HCT116 (cell line): ENCODE data around the gene DCHS2. TPM values are rescaled to one million over a fixed set of nuclear protein-coding genes. Genes with fewer than 3 reads are reported as not detected.

Experiments used
- ATAC-seq: fragments of 200-7000 bp; cut with Tn5 transposase; 2 replicates; pipeline ENCODE4 v1.9.1; 2020; ENCODE audit warnings: mild to moderate bottlenecking, moderate library complexity
- BruUV-seq: library from RNA; stranded (reverse); fragments of 400-500 nt; replicated peaks from 2 replicates; lab custom pipeline; 2021; lab: Mats Ljungman, UMichigan
- CTCF ChIA-PET: fragments of 300-600 bp; sonication (Branson Sonifier 250); formaldehyde crosslinking; loops from one replicate; lab custom pipeline; 2021; ENCODE audit warnings: antibody characterized with exemption; lab: Charles Lee
- POLR2A ChIA-PET: fragments of 300-600, 350-600 bp; sonication (Branson Sonifier 250); formaldehyde crosslinking; loops from one replicate; lab custom pipeline; 2021; ENCODE audit warnings: antibody characterized with exemption; lab: Charles Lee
- RAD21 ChIA-PET, 2 experiments: fragments of 300-600 bp; sonication (Branson Sonifier 250); formaldehyde crosslinking; loops; one replicate each; lab custom pipeline; 2023; ENCODE audit warnings: low total read pairs in 2 of 2; ENCODE audit not compliant: uncharacterized antibody in 2 of 2, unreplicated experiment in 2 of 2, low non-redundant PET in 1 of 2; lab: Charles Lee
- DNase-seq: peaks from one replicate; pipeline ENCODE4 v3.0.0-alpha.2; 2010; ENCODE audit warnings: low read depth, low spot score
- H2AFZ ChIP-seq: fragments of 200-600 bp; shearing (Covaris generic), sonication (generic); 2 replicates; pipeline ENCODE4 v1.6.1; 2017; ENCODE audit warnings: low read depth, mixed run types, mixed read lengths, antibody characterized with exemption, low read length; ENCODE audit not compliant: poor library complexity, severe bottlenecking
- H3K27ac ChIP-seq: 2 replicates; pipeline ENCODE4 v1.5.1; 2012; ENCODE audit warnings: low read depth, low read length
- H3K27me3 ChIP-seq: fragments of 200-600 bp; sonication (generic); 2 replicates; pipeline ENCODE4 v1.6.1; 2016; ENCODE audit warnings: mixed run types, low read length, mixed read lengths; ENCODE audit not compliant: insufficient read depth
- H3K36me3 ChIP-seq, 2 experiments: fragments of 200-500 bp in 1 of 2; fragments of 200-600 bp in 1 of 2; sonication (Bioruptor generic) in 1 of 2; sonication (generic) in 1 of 2; 2 replicates each; pipeline versions ENCODE4 v1.5.1 to v1.6.1; 2014 to 2016; ENCODE audit warnings: low read length in 2 of 2, inconsistent platforms in 1 of 2, mixed read lengths in 1 of 2, mixed run types in 1 of 2; ENCODE audit not compliant: insufficient read depth in 2 of 2, control insufficient read depth in 1 of 2
- H3K4me1 ChIP-seq, 2 experiments: fragments of 200-600 bp in 1 of 2; sonication (generic) in 1 of 2; 2 replicates each; pipeline versions ENCODE4 v1.5.1 to v1.6.1; 2012 to 2017; ENCODE audit warnings: low read length in 2 of 2, inconsistent platforms in 1 of 2, mild to moderate bottlenecking in 1 of 2, mixed read lengths in 1 of 2, mixed run types in 1 of 2, moderate library complexity in 1 of 2; ENCODE audit not compliant: insufficient read depth in 2 of 2, control insufficient read depth in 1 of 2
- H3K4me2 ChIP-seq: fragments of 200-600 bp; sonication (generic); 2 replicates; pipeline ENCODE4 v1.6.1; 2017; ENCODE audit warnings: mixed run types, low read length, mixed read lengths
- H3K4me3 ChIP-seq, 2 experiments: fragments of 200-600 bp in 1 of 2; sonication (generic) in 1 of 2; replicated peaks in 1 of 2; 2 replicates each; pipeline ENCODE4 v1.5.1; 2011 to 2016; ENCODE audit warnings: low read length in 2 of 2, control low read depth in 1 of 2, low read depth in 1 of 2, mild to moderate bottlenecking in 1 of 2, mixed read lengths in 1 of 2, mixed run types in 1 of 2
- H3K79me2 ChIP-seq: fragments of 200-600 bp; sonication (generic); 2 replicates; pipeline ENCODE4 v1.6.1; 2017; ENCODE audit warnings: mild to moderate bottlenecking, mixed run types, low read length, moderate library complexity, mixed read lengths; ENCODE audit not compliant: insufficient read depth
- H3K9ac ChIP-seq: fragments of 200-600 bp; sonication (generic); 2 replicates; pipeline ENCODE4 v1.6.1; 2016; ENCODE audit warnings: low read length, mixed read lengths
- H3K9me2 ChIP-seq: fragments of 200-600 bp; sonication (generic), shearing (Covaris generic); 2 replicates; pipeline ENCODE4 v1.6.1; 2017; ENCODE audit warnings: mixed run types, mild to moderate bottlenecking, moderate library complexity; ENCODE audit not compliant: insufficient read depth
- H3K9me3 ChIP-seq, 2 experiments: fragments of 200-500 bp in 1 of 2; fragments of 200-600 bp in 1 of 2; sonication (Bioruptor generic) in 1 of 2; sonication (generic) in 1 of 2; 2 replicates each; pipeline ENCODE4 v1.6.1; 2014 to 2017; ENCODE audit warnings: low read length in 2 of 2, mixed read lengths in 2 of 2, inconsistent platforms in 1 of 2, low read depth in 1 of 2, mild to moderate bottlenecking in 1 of 2, mixed run types in 1 of 2, moderate library complexity in 1 of 2; ENCODE audit not compliant: control insufficient read depth in 1 of 2, insufficient read depth in 1 of 2
- H4K20me1 ChIP-seq: fragments of 200-600 bp; sonication (generic), shearing (Covaris generic); 2 replicates; pipeline ENCODE4 v1.6.1; 2017; ENCODE audit warnings: mixed run types, mild to moderate bottlenecking, moderate library complexity; ENCODE audit not compliant: insufficient read depth
- CBX3 ChIP-seq: IDR thresholded peaks from 2 replicates; pipeline ENCODE4 v1.6.1; 2012; ENCODE audit warnings: low read depth
- CEBPB ChIP-seq: IDR thresholded peaks from 2 replicates; pipeline ENCODE4 v1.6.1; 2012; ENCODE audit warnings: low read depth
- EGR1 ChIP-seq: IDR thresholded peaks from 2 replicates; pipeline ENCODE4 v1.6.1; 2012; ENCODE audit warnings: low read depth
- ELF1 ChIP-seq: IDR thresholded peaks from 2 replicates; pipeline ENCODE4 v1.6.1; 2012; ENCODE audit warnings: low read depth, borderline replicate concordance
- EZH2 ChIP-seq: fragments of 200-600 bp; sonication (generic); IDR thresholded peaks from 2 replicates; pipeline ENCODE4 v1.6.1; 2017; ENCODE audit warnings: antibody characterized with exemption, mixed run types
- EZH2phosphoT487 ChIP-seq: fragments of 200-600 bp; IDR thresholded peaks from 2 replicates; pipeline ENCODE4 v1.6.1; 2018; ENCODE audit warnings: antibody characterized with exemption, borderline replicate concordance
- FOSL1 ChIP-seq: IDR thresholded peaks from 2 replicates; pipeline ENCODE4 v1.6.1; 2012; ENCODE audit warnings: low read depth
- POLR2A ChIP-seq: IDR thresholded peaks from 2 replicates; pipeline ENCODE4 v1.7.0; 2011; ENCODE audit warnings: borderline replicate concordance; ENCODE audit not compliant: insufficient read depth, insufficient read length; ENCODE audit errors: extremely low read depth
- POLR2AphosphoS5 ChIP-seq: IDR thresholded peaks from 2 replicates; pipeline ENCODE4 v1.6.1; 2011; ENCODE audit warnings: mild to moderate bottlenecking, low read depth, low read length, moderate library complexity
- SP1 ChIP-seq: IDR thresholded peaks from 2 replicates; pipeline ENCODE4 v1.6.1; 2012; ENCODE audit warnings: low read depth
- TCF7L2 ChIP-seq: IDR thresholded peaks from 2 replicates; pipeline ENCODE4 v1.7.0; 2011; ENCODE audit warnings: borderline replicate concordance, inconsistent platforms; ENCODE audit not compliant: insufficient read depth, insufficient read length; ENCODE audit errors: extremely low read depth
- ZFX ChIP-seq: fragments of 450-650 bp; IDR thresholded peaks from 2 replicates; pipeline ENCODE4 v1.6.1; 2017
- ZNF274 ChIP-seq: fragments of 200-500 bp; sonication (Bioruptor generic); IDR thresholded peaks from 2 replicates; pipeline ENCODE4 v1.6.1; 2014; ENCODE audit warnings: mild to moderate bottlenecking, low read depth, low read length, inconsistent platforms
- intact Hi-C: fragments of 100-400 bp; cut with micrococcal nuclease; formaldehyde crosslinking; loops from 2 replicates; pipeline ENCODE4 v1.10.0; 2022
- total RNA-seq: library from RNA; stranded (reverse); gene quantifications from one replicate; pipeline ENCODE4 v1.2.1, GENCODE V29; 2021; ENCODE audit not compliant: unreplicated experiment
- TF ChIP-seq, protein P1 (sequence below), 3 experiments: fragments of 200-600 bp in 1 of 3; sonication (generic) in 1 of 3; IDR thresholded peaks in 2 of 3; conservative IDR thresholded peaks in 1 of 3; 2 replicates each; pipeline ENCODE4 v1.5.1; 2012 to 2017; ENCODE audit warnings: low read depth in 2 of 3, low read length in 2 of 3, antibody characterized with exemption in 1 of 3, borderline replicate concordance in 1 of 3, control low read depth in 1 of 3, mild to moderate bottlenecking in 1 of 3, mixed read lengths in 1 of 3, mixed run types in 1 of 3, moderate library complexity in 1 of 3; ENCODE audit not compliant: insufficient read depth in 1 of 3

The DCHS2 gene
- total RNA-seq, 1 experiment from 2014 or later: 0.05 TPM

GRCh38 chr4:154526151-154526550 is 34.6 kb upstream of the DCHS2 start:
- CTCF ChIA-PET: no interaction called here
- no peaks in the 10 kb centered on the region for H3K79me2 ChIP-seq
- 0 out of 4 replicates have a peak, but pooled peaks cover 0 to 3% of the 10 kb centered on the region in 2 experiments for H3K4me1 ChIP-seq
- DNase-seq (no peak), ATAC-seq (no peak)
- H3K36me3 ChIP-seq: no peaks in the 10 kb centered on the region
- H3K27ac ChIP-seq: no peak overlapping the region
- BruUV-seq: no TSS peak
- H3K4me3 ChIP-seq: no peak overlapping the region
- no peaks in the 10 kb centered on the region for H3K27me3 ChIP-seq
- RAD21 ChIA-PET: no interaction called here
- no peaks in the 10 kb centered on the region for H3K9me2 ChIP-seq
- POLR2A ChIA-PET: no interaction called here
- H4K20me1 ChIP-seq: no peaks in the 10 kb centered on the region
- no peak overlapping the region for H3K4me2 ChIP-seq
- TF ChIP-seq POLR2A (no peak), EGR1 (no peak), SP1 (no peak), CBX3 (no peak), EZH2phosphoT487 (no peak), ZFX (no peak), TCF7L2 (no peak), POLR2AphosphoS5 (no peak), FOSL1 (no peak), CEBPB (no peak), ZNF274 (no peak)
- no peak overlapping the region for H2AFZ ChIP-seq
- intact Hi-C loops: no loop called here
- no peak overlapping the region for H3K9ac ChIP-seq
- no peaks in the 10 kb centered on the region for H3K9me3 ChIP-seq

DNA sequence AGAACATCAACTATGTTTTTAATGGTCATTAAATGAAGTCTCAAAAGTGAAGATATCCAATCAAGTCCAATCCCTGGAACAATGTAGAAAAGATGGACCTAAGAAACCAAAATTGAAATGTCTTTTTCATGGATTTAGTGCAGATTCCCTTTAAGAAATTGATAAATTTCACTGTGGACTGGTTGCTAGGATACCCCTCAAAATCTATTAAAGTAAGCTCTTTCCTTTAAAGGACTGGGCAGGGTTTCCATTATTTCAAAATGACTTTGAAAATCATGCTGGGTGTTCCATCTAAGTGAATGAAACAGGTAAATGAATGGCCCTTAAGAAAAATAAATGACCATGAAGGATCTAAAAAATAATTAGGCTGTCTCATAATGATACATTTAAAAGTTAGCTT is 30.0 kb upstream of the DCHS2 start:
- no peaks in the 10 kb centered on the region for H3K36me3 ChIP-seq
- H3K9me3 ChIP-seq: no peaks in the 10 kb centered on the region
- H3K4me3 ChIP-seq: no peak overlapping the region
- no peak overlapping the region for H2AFZ ChIP-seq
- H3K27ac ChIP-seq: no peak overlapping the region
- POLR2A ChIA-PET: no interaction called here
- intact Hi-C loops: no loop called here
- RAD21 ChIA-PET: interaction anchor here in 1 of 2 experiments (0.7 kb wide), 1 partner anchor 1876 kb away, joined by 3 read pairs; no protein-coding TSS in a partner anchor
- TF ChIP-seq CEBPB: no peak
- TF ChIP-seq FOSL1: no peak
- no peak for TF ChIP-seq ELF1
- no peak for TF ChIP-seq EZH2
- no peak for TF ChIP-seq EZH2phosphoT487
- TF ChIP-seq, protein P1, sequence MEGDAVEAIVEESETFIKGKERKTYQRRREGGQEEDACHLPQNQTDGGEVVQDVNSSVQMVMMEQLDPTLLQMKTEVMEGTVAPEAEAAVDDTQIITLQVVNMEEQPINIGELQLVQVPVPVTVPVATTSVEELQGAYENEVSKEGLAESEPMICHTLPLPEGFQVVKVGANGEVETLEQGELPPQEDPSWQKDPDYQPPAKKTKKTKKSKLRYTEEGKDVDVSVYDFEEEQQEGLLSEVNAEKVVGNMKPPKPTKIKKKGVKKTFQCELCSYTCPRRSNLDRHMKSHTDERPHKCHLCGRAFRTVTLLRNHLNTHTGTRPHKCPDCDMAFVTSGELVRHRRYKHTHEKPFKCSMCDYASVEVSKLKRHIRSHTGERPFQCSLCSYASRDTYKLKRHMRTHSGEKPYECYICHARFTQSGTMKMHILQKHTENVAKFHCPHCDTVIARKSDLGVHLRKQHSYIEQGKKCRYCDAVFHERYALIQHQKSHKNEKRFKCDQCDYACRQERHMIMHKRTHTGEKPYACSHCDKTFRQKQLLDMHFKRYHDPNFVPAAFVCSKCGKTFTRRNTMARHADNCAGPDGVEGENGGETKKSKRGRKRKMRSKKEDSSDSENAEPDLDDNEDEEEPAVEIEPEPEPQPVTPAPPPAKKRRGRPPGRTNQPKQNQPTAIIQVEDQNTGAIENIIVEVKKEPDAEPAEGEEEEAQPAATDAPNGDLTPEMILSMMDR (IDR thresholded peaks at IDR 0.05 in 2 of 3, conservative IDR thresholded peaks at IDR 0.05 in 1 of 3; ENCODE audit: borderline replicate concordance in 1 of 3, insufficient read depth in 1 of 3, low read depth in 2 of 3, low read length in 2 of 3): no peak
- TF ChIP-seq, all 23 proteins: peak for 0
- Histone ChIP-seq H3K4me2 (no peak overlapping the region), H3K9me2 (no peaks in the 10 kb centered on the region), H3K9ac (no peak overlapping the region), H4K20me1 (no peaks in the 10 kb centered on the region), H3K4me1 (no peaks in the 10 kb centered on the region), H3K79me2 (no peaks in the 10 kb centered on the region), H3K27me3 (peaks cover 3% of the 10 kb centered on the region; the same call in 1 of the 2 replicates)
- CTCF ChIA-PET: no interaction called here
- ATAC-seq (no peak), DNase-seq (no peak)
- no TSS peak for BruUV-seq
